Fibroblast of pulmonary artery (primary cell): ENCODE measurements around the gene CHAT.

Experiments
- DNase-seq: peaks from one replicate; pipeline ENCODE4 v3.0.0-alpha.2; 2010; ENCODE audit warnings: low read depth
- H3K4me3 ChIP-seq: replicated peaks from 2 replicates; pipeline ENCODE4 v1.5.1; 2011; ENCODE audit warnings: low read depth, mild to moderate bottlenecking, control low read depth, low read length, moderate library complexity
- CTCF ChIP-seq: IDR thresholded peaks from 2 replicates; pipeline ENCODE4 v1.5.1; 2011; ENCODE audit warnings: mild to moderate bottlenecking, control low read depth, low read length, inconsistent platforms; ENCODE audit errors: missing control alignments

Gene CHAT

GRCh38 chr10:49616421-49617101 is 2.7 kb downstream of the CHAT start:
- no peak for DNase-seq
- H3K4me3 ChIP-seq = no peak overlapping the region
- TF ChIP-seq CTCF = no peak

- no peak for DNase-seq
- H3K4me3 ChIP-seq = no peak overlapping the region
- no peak for TF ChIP-seq CTCF
Observed at GRCh38 chr10:49617121-49618020, 3.5 kb downstream of the CHAT start.

GRCh38 chr10:49618821-49619220 is 5.0 kb downstream of the CHAT start:
- no peak for DNase-seq
- H3K4me3 ChIP-seq = no peak overlapping the region
- no peak for TF ChIP-seq CTCF

- no peak for DNase-seq
- no peak overlapping the region for H3K4me3 ChIP-seq
- no peak for TF ChIP-seq CTCF
Observed at GRCh38 chr10:49619613-49620012, 5.8 kb downstream of the CHAT start.

DNA sequence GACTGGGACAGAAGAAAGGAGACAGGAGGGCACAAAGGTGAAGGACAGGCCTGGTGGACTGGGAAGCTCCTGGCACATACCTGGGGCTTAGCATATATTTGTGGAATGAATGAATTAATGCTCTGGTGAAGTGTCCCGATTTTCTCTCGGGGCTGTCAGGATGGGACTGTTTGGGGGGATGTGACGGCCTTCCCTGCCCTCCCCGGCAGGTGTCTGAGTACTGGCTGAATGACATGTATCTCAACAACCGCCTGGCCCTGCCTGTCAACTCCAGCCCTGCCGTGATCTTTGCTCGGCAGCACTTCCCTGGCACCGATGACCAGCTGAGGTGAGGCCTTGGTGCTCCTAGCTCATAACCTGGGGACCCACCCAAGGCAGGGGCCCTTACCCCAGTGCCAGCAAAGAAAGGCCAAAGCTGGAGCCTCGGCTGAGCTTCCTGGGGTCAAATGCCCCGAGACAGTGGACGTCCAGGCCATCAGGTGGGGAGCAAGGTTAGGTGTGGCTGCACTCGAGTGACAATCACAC is 6.5 kb downstream of the CHAT start:
- no peak for DNase-seq
- no peak for TF ChIP-seq CTCF
- H3K4me3 ChIP-seq = no peak overlapping the region

DNA sequence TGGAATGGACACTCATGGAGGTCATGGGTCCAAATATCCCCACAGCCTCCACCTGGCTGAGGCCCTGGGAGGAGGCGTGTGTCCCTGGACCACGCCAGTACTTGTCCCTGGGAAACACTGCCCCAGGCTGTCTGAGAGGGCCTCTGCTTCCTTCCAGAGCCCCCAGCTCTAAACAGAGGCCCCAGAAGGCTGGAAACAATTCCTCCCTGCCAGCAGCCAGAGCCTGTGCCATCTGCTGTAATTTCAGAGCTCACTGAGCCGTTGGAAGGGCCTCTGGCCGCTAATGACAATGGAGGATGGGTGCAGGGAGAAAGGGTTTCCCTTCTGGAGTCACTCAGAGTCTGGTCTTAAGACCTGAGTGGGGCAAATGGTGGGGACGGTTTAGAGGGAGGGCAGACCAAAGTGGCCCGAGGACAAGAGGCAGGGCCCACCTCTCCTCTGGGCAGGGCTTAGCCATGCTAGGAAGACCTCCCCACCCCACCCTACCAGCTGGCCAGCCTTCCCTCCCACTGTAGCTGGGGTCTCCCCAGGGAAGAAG is 7.1 kb downstream of the CHAT start:
- no peak for DNase-seq
- no peak for TF ChIP-seq CTCF
- H3K4me3 ChIP-seq = no peak overlapping the region
